Sigmoid colon (tissue), 4 donors: ENCODE measurements around the gene CDCA4.

ENCODE experiments used
- CTCF ChIP-seq, 4 experiments: fragments of 450-650 bp in 3 of 4; fragments of 200-600 bp in 1 of 4; IDR thresholded peaks; one replicate each; pipeline ENCODE4 v1.5.1; 2016 to 2019; ENCODE audit warnings: antibody characterized with exemption in 4 of 4, mild to moderate bottlenecking in 3 of 4, moderate library complexity in 2 of 4
- EP300 ChIP-seq, 4 donors: sonication (generic); formaldehyde crosslinking; IDR thresholded peaks; one replicate each; pipeline ENCODE4 v1.6.1; 2017; ENCODE audit warnings: antibody characterized with exemption in 4 of 4
- POLR2A ChIP-seq, 2 donors: fragments of 450-650 bp; IDR thresholded peaks; one replicate each; pipeline ENCODE4 v1.6.1; 2016; ENCODE audit warnings: antibody characterized with exemption in 2 of 2, mild to moderate bottlenecking in 2 of 2, moderate library complexity in 2 of 2
- POLR2AphosphoS5 ChIP-seq, 4 donors: sonication (generic); formaldehyde crosslinking; IDR thresholded peaks; one replicate each; pipeline ENCODE4 v1.6.1; 2017; ENCODE audit warnings: antibody characterized with exemption in 4 of 4

- TF ChIP-seq POLR2AphosphoS5 (IDR thresholded peaks at IDR 0.05) = no peak
- no peak for TF ChIP-seq EP300 (IDR thresholded peaks at IDR 0.05)
- TF ChIP-seq CTCF (IDR thresholded peaks at IDR 0.05) = no peak
- no peak for TF ChIP-seq POLR2A (IDR thresholded peaks at IDR 0.05)
These were observed 29.0 kb downstream of the CDCA4 start for GRCh38 chr14:104991896-104992230.
